ENCODE data around the gene EDNRA. TPM values are rescaled to one million over a fixed set of nuclear protein-coding genes. Genes with fewer than 3 reads are reported as not detected.

Gene EDNRA
- total RNA-seq, 4 donors from 2014 or later = 3.4 to 18.7 (median 7.7) TPM

GRCh38 chr4:147479376-147479775 is 1.5 kb upstream of the EDNRA start:
- Histone ChIP-seq H3K36me3 (no peaks in the 10 kb centered on the region), H3K9me3 (no peaks in the 10 kb centered on the region), H3K4me1 (peaks cover 0 to 20% (median 0%) of the 10 kb centered on the region in 3 donors), H3K27me3 (peaks cover 30% of the 10 kb centered on the region), H3K4me3 (no peak overlapping the region), H3K27ac (no peak overlapping the region)
- 17 to 56% methylated on average over 2 of the region's 2 CpGs for WGBS, 2 donors (ENCODE audit: low coverage in 1 of 2)
- ATAC-seq = no peak
- TF ChIP-seq CTCF (IDR thresholded peaks at IDR 0.05) (no peak), POLR2A (IDR thresholded peaks at IDR 0.05) (no peak), EP300 (IDR thresholded peaks at IDR 0.05) (no peak), POLR2AphosphoS5 (IDR thresholded peaks at IDR 0.05) (no peak)

GRCh38 chr4:147479786-147480185 is 1.1 kb upstream of the EDNRA start:
- H3K9me3 ChIP-seq = no peaks in the 10 kb centered on the region
- TF ChIP-seq POLR2A (IDR thresholded peaks at IDR 0.05) = no peak
- TF ChIP-seq CTCF (IDR thresholded peaks at IDR 0.05) = no peak
- no peak for TF ChIP-seq EP300 (IDR thresholded peaks at IDR 0.05)
- TF ChIP-seq POLR2AphosphoS5 (IDR thresholded peaks at IDR 0.05) = no peak
- no peak for ATAC-seq
- peaks cover 0 to 20% (median 0%) of the 10 kb centered on the region in 3 donors for H3K4me1 ChIP-seq
- no peak overlapping the region for H3K27ac ChIP-seq
- no peaks in the 10 kb centered on the region for H3K36me3 ChIP-seq
- 33 to 47% methylated on average over 1 to 3 of the region's 5 CpGs for WGBS, 2 donors (ENCODE audit: low coverage in 1 of 2)
- no peak overlapping the region for H3K4me3 ChIP-seq
- H3K27me3 ChIP-seq = peaks cover 31% of the 10 kb centered on the region

- H3K27me3 ChIP-seq = peaks cover 31% of the 10 kb centered on the region
- H3K27ac ChIP-seq = peak overlapping the region; percentile 18 to 69 (median 58)
- no peak for TF ChIP-seq POLR2AphosphoS5 (IDR thresholded peaks at IDR 0.05)
- TF ChIP-seq CTCF (IDR thresholded peaks at IDR 0.05) = no peak
- TF ChIP-seq POLR2A (IDR thresholded peaks at IDR 0.05) = no peak
- no peak for TF ChIP-seq EP300 (IDR thresholded peaks at IDR 0.05)
- no peaks in the 10 kb centered on the region for H3K36me3 ChIP-seq
- ATAC-seq = no peak
- peaks cover 0 to 20% (median 0%) of the 10 kb centered on the region in 3 donors for H3K4me1 ChIP-seq
- H3K4me3 ChIP-seq = peak overlapping the region; percentile 55 to 57
- 33 to 46% methylated on average over 1 to 8 of the region's 11 CpGs for WGBS, 2 donors (ENCODE audit: low coverage in 1 of 2)
- H3K9me3 ChIP-seq = no peaks in the 10 kb centered on the region
Measured at GRCh38 chr4:147480502-147480890, 401 bp upstream of the EDNRA start.

- H3K9me3 ChIP-seq = no peaks in the 10 kb centered on the region
- 0 to 10% methylated on average over 4 to 5 of the region's 13 CpGs for WGBS, 2 donors (ENCODE audit: low coverage in 1 of 2)
- peaks cover 31% of the 10 kb centered on the region for H3K27me3 ChIP-seq
- peak; percentile 9 for ATAC-seq
- H3K36me3 ChIP-seq = no peaks in the 10 kb centered on the region
- peaks cover 0 to 20% (median 0%) of the 10 kb centered on the region in 3 donors for H3K4me1 ChIP-seq
- H3K4me3 ChIP-seq = peak overlapping the region; percentile 55 to 57
- TF ChIP-seq CTCF (IDR thresholded peaks at IDR 0.05) (no peak), POLR2A (IDR thresholded peaks at IDR 0.05) (no peak), POLR2AphosphoS5 (IDR thresholded peaks at IDR 0.05) (no peak), EP300 (IDR thresholded peaks at IDR 0.05) (no peak)
- H3K27ac ChIP-seq = peak overlapping the region; percentile 18 to 69 (median 58)
Measured at GRCh38 chr4:147481577-147482109, 746 bp downstream of the EDNRA start.

GRCh38 chr4:147482281-147482680 is 1.4 kb downstream of the EDNRA start:
- Histone ChIP-seq H3K4me3 (peak overlapping the region; percentile 55 to 57), H3K9me3 (no peaks in the 10 kb centered on the region), H3K27ac (no peak overlapping the region), H3K4me1 (peaks cover 0 to 20% (median 0%) of the 10 kb centered on the region in 3 donors), H3K36me3 (no peaks in the 10 kb centered on the region), H3K27me3 (peaks cover 31% of the 10 kb centered on the region)
- no peak for ATAC-seq
- TF ChIP-seq CTCF (IDR thresholded peaks at IDR 0.05) (no peak), POLR2A (IDR thresholded peaks at IDR 0.05) (no peak), POLR2AphosphoS5 (IDR thresholded peaks at IDR 0.05) (no peak), EP300 (IDR thresholded peaks at IDR 0.05) (no peak)
- 27 to 67% methylated on average over 1 to 2 of the region's 2 CpGs for WGBS, 2 donors (ENCODE audit: low coverage in 1 of 2)
